Epithelial cell of prostate (primary cell): Measurements from ENCODE around the gene SERGEF.

ENCODE experiments used
- DNase-seq: peaks from one replicate; pipeline ENCODE4 v3.0.0-alpha.2; 2011; ENCODE audit warnings: low read depth, low spot score
- H3K27ac ChIP-seq: fragments of 450-650 bp; 2 replicates; pipeline ENCODE4 v1.5.1; 2017; ENCODE audit warnings: mild to moderate bottlenecking

SERGEF gene

DNA sequence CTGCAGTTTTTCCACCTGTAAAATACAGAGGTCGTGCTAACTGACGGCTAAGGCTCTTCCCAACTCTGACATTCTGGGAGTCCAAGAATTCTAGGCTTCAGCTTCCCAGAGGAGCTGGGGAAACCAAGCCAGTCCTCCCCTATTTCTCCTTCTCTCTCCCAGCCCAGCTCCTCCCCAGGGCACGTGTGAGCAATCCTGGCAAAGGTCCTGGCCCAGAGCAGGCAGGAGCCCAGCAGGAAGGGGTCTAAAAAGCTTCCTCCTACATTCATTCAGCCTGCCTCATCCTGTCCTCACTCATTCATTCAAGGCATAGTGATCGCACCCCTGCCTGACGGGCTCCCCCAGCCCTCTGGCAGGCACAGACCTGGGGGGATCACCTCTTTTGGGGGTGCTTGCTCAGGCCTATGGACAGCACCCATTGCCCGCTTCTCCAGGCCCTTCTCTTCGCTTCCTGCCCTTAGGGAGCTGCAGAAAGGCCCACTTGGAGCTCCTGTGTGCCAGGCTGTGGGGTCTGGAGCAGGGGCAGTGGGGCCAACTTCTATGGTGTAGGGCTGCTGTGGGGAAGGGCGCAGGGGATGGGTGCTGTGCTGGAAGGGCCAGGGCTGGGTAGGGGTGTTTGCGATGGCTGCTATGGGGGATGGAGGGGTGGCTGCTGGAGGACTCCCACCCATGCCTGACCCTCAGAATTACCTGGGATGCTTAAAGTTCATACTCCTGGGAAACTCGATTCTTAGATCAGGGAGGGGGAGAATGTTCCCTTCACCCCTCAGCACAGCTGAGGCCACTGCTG is 268.5 kb downstream of the SERGEF start:
- no peak overlapping the region for H3K27ac ChIP-seq
- no peak for DNase-seq

DNA sequence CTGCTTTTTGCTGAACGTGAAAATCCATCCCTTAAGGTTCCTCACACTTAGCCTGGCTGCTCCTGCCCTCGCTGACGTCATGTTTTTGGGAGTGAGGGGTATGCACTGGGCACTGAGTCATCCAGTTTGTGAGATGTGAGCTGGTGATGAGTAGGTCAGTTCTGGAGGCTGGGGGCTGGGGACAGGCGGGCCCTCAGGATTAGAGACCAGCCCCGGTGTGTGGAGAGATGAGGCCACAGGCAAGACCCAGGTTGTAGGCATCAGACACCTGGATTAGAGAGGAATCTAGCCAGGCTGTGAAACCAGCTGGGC is 269.1 kb downstream of the SERGEF start:
- no peak for DNase-seq
- no peak overlapping the region for H3K27ac ChIP-seq

DNA sequence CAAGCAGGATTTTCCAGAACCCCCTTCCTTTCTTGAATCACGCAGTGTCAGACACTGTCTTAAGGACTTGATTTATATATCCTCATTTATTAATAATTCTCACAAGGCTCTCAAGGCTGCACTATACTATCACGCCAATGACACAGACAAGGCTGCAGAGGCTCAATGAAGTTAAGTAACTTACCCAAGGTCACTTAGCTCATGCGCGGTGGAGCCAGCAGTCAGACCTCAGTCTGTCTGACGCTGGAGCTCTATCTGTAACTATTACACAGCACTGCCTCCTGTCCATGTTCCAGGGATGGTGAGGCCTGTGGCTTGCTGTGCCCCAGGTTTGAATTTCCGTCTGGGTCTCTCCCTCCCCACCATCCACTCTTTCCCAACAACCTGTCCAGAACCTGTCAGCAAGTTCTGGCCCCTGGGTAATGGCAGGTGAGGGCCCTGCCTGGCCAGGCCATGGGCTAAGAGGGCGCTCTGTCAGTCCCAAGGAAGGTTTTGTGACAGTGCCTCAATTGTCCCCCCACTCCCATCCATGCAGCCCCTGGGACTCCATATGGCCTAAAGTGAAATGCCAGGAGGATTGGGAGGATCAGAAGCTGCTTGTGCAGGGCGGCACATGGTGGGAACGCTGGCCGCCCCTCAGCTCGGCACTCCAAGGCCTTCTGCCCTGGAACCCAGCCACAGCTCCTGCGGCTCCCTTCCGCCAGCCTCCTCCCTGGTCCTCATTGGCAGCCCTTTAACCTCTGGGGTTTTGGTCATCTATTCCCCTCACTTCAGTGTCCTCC is 269.6 kb downstream of the SERGEF start:
- no peak for DNase-seq
- H3K27ac ChIP-seq: no peak overlapping the region

DNA sequence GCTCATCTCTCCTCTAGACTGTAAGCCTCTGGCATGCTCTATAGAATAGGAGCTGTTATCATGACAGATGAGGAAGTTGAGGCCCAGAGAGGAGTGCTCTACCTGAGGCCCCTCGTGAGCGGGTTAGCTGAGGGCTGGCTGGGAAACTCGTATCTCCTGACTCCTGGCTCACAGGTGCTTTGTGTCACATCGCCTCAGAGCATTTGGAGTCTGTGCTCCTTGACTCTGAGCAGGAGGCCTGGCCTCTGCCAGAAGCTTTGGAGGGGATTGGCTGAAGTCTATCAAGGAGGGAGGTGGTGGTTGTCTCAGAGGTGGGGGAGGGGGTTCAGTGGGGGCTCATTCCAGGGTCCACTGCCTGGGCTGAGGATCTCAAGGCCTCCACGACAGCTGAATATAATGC is 270.8 kb downstream of the SERGEF start:
- no peak for DNase-seq
- no peak overlapping the region for H3K27ac ChIP-seq

DNA sequence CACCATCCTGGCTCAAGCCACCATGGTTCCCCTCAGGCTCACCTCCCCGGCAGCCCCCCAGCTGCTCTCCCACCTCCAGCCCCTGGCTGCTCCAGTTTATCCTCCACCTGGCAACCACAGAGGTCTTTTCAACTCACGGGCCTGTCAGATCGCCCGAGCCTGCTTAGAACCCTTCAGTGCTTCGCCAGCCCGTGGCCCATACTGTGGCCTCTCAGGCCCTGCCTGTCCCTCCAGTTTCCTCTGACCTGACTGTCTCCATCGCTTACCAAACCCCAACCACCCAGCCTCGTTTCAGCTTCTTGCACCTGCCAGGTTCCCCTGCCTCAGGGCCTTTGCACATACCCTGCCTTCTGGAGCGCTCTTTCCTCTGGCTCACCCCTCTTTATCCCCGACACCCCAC is 271.4 kb downstream of the SERGEF start:
- H3K27ac ChIP-seq: no peak overlapping the region
- DNase-seq: no peak

DNA sequence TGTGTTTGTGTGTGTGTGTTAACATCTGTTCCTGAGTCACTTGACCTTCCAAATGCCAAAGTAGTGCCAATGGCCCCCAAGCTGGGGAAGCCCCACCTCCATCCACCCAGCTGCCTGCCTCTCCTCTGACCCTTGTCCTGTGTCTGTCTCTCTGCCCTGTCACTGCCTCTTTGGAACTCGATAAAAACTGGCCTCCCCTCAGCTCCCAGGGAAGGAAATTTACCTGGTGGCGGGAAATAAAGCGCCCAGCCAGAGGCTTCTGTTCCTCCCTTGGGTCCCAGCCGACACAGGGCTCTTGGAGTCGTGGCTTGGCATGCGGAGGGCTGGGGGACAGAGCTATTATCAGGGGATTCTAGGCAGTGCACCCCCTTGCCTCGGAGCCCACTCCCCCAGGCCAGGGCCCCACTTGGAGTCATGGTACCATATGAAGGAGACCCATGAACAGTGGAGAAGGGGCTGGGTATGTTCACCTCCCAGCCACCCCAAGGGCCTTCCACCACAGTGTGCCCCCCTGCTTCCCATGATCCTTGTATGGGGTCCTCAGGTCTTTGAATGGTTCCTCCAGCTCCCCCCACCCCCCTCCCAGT is 272.1 kb downstream of the SERGEF start:
- DNase-seq: no peak
- H3K27ac ChIP-seq: no peak overlapping the region

DNA sequence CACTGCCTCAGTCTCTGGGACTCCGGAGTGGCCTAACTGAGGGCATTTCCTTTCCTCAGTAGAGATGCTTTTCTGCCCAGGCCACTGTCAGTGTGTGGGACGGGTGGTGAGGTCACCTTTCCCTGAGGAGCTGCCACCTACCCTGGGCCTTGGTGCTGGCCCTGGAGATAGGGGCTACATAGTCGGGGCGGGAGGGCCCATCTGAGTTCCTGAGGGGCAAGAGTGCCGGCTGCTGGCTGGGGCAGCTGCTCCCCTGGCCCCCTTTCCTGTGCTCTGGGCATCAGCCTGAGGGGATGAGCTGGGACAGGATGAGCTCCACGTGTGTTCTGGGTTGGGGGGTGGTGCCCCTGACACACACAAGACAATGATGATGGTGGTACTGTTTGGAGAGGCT is 272.9 kb downstream of the SERGEF start:
- H3K27ac ChIP-seq: no peak overlapping the region
- no peak for DNase-seq

DNA sequence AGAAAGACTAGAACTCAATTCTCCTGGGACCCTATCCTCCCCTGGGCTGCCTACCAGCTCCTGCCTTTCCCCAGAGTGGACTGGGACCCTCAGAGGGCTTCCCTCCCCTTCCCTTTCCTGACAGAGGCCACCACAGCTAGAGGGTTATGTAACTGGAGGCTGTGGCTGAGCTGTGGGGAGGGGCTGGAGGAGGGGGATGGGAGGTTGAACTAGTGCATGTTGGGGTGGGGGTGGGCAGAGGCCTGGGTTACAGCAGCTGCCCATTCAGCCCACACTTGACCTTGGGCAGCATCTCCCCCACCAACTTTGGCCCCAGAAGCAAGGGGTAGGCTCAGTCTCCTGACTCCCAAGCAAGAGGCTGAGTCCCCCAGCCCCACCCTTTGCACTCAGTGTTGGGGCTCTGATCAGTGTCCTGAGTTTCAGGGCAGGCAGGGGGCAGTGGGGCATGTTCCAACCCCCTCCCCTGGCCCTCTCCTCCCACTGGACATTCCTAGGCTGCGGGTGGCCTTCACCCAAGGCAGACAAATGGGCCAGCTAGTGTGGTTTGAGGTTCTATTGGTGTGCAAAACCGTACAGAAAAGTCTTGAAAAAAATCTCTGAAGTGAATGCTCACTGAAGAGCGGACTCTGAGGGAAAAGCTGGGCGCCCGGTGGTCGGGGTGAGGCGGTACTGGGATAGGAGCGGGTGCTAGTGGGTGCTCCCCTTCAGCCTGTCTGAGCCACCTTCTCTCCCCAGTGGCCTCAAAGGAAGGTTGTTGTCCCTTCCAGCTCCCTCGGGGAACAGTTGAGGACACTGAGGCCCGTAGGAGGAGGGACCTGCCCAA is 274.5 kb downstream of the SERGEF start:
- H3K27ac ChIP-seq: no peak overlapping the region
- no peak for DNase-seq
